SK-N-SH (cell line): ENCODE results near the gene CELF2. TPM values are rescaled to one million over a fixed set of nuclear protein-coding genes. Genes with fewer than 3 reads are reported as not detected.

Experiments
- CTCF ChIA-PET: fragments of 300-600, 350-600 bp; formaldehyde crosslinking; extraction: SDS; loops from one replicate; lab custom pipeline; 2021; lab: Yijun Ruan, JAX
- POLR2A ChIA-PET: fragments of 350-600 bp; sonication (Branson Sonifier 250); formaldehyde crosslinking; extraction: SDS; loops from one replicate; lab custom pipeline; 2020; ENCODE audit warnings: antibody characterized with exemption, inconsistent platforms; lab: Yijun Ruan, JAX
- DNase-seq: peaks from one replicate; pipeline ENCODE4 v3.0.0; 2012
- H2AFZ ChIP-seq: fragments of 200-600 bp; sonication (generic); 2 replicates; pipeline ENCODE4 v1.8.1; 2016; ENCODE audit warnings: antibody characterized with exemption, mild to moderate bottlenecking, low read depth
- H3F3A ChIP-seq: fragments of 200-600 bp; sonication (generic); replicated peaks from 2 replicates; pipeline ENCODE3; 2016; ENCODE audit warnings: antibody characterized with exemption, mild to moderate bottlenecking; ENCODE audit not compliant: insufficient read depth
- H3K27ac ChIP-seq, 2 experiments: fragments of 200-500 bp in 1 of 2; fragments of 200-600 bp in 1 of 2; sonication (Bioruptor generic) in 1 of 2; sonication (generic), shearing (Covaris generic) in 1 of 2; 2 replicates each; pipeline versions ENCODE4 v1.5.1 to v1.6.1; 2014 to 2016; ENCODE audit warnings: low read depth in 2 of 2, inconsistent platforms in 1 of 2, low read length in 1 of 2, mild to moderate bottlenecking in 1 of 2, mixed read lengths in 1 of 2
- H3K27me3 ChIP-seq: fragments of 200-600 bp; sonication (generic), shearing (Covaris generic); 2 replicates; pipeline ENCODE4 v1.6.1; 2016; ENCODE audit warnings: mixed run types; ENCODE audit not compliant: insufficient read depth
- H3K36me3 ChIP-seq, 2 experiments: fragments of 200-500 bp in 1 of 2; fragments of 200-600 bp in 1 of 2; sonication (Bioruptor generic) in 1 of 2; sonication (generic) in 1 of 2; replicated peaks in 1 of 2; 2 replicates each; pipeline versions ENCODE3 to v1.5.1; 2014 to 2016; ENCODE audit warnings: low read length in 1 of 2, mild to moderate bottlenecking in 1 of 2; ENCODE audit not compliant: insufficient read depth in 2 of 2, control insufficient read depth in 1 of 2
- H3K4me1 ChIP-seq, 2 experiments: fragments of 200-500 bp in 1 of 2; fragments of 200-600 bp in 1 of 2; sonication (Bioruptor generic) in 1 of 2; sonication (generic), shearing (Covaris generic) in 1 of 2; 2 replicates each; pipeline versions ENCODE4 v1.5.1 to v1.6.1; 2014 to 2016; ENCODE audit warnings: low read depth in 1 of 2, low read length in 1 of 2, mixed run types in 1 of 2; ENCODE audit not compliant: insufficient read depth in 2 of 2, control insufficient read depth in 1 of 2
- H3K4me2 ChIP-seq: fragments of 200-600 bp; sonication (generic), shearing (Covaris generic); 2 replicates; pipeline ENCODE4 v1.6.1; 2017; ENCODE audit warnings: mixed run types
- H3K4me3 ChIP-seq, 2 experiments: fragments of 200-500 bp in 1 of 2; fragments of 200-600 bp in 1 of 2; sonication (Bioruptor generic) in 1 of 2; sonication (generic), shearing (Covaris generic) in 1 of 2; 2 replicates each; pipeline versions ENCODE4 v1.5.1 to v1.8.1; 2014 to 2016; ENCODE audit warnings: low read depth in 2 of 2, inconsistent platforms in 1 of 2, low read length in 1 of 2, mild to moderate bottlenecking in 1 of 2, mixed read lengths in 1 of 2, moderate library complexity in 1 of 2
- H3K79me2 ChIP-seq: fragments of 200-600 bp; sonication (generic); 2 replicates; pipeline ENCODE4 v1.8.1; 2017; ENCODE audit warnings: mild to moderate bottlenecking; ENCODE audit not compliant: insufficient read depth
- H3K9ac ChIP-seq: fragments of 200-600 bp; sonication (generic); 2 replicates; pipeline ENCODE4 v1.6.1; 2017; ENCODE audit warnings: mixed run types
- H3K9me2 ChIP-seq: fragments of 200-600 bp; sonication (generic); 2 replicates; pipeline ENCODE4 v1.6.1; 2017; ENCODE audit warnings: mixed run types
- H3K9me3 ChIP-seq: fragments of 200-600 bp; sonication (generic); 2 replicates; pipeline ENCODE4 v1.6.1; 2017; ENCODE audit warnings: mixed run types, mild to moderate bottlenecking, moderate library complexity
- H4K20me1 ChIP-seq: fragments of 200-600 bp; sonication (generic); 2 replicates; pipeline ENCODE4 v1.6.1; 2017; ENCODE audit warnings: mild to moderate bottlenecking, mixed run types; ENCODE audit not compliant: insufficient read depth
- CHD2 ChIP-seq: fragments of 150-350 bp; IDR thresholded peaks from 2 replicates; pipeline ENCODE4 v1.6.1; 2018; ENCODE audit warnings: low read length; ENCODE audit not compliant: partially characterized antibody
- NRF1 ChIP-seq: IDR thresholded peaks from 2 replicates; pipeline ENCODE4 v1.6.1; 2012; ENCODE audit warnings: low read depth, mild to moderate bottlenecking, low read length
- RXRA ChIP-seq: IDR thresholded peaks from 2 replicates; pipeline ENCODE4 v1.4.0; 2012; ENCODE audit warnings: low read depth, mild to moderate bottlenecking, borderline replicate concordance
- SIN3A ChIP-seq: IDR thresholded peaks from 2 replicates; pipeline ENCODE4 v1.6.1; 2012; ENCODE audit warnings: low read depth, mild to moderate bottlenecking, low read length, moderate library complexity, borderline replicate concordance
- TCF12 ChIP-seq: IDR thresholded peaks from 2 replicates; pipeline ENCODE4 v1.4.0; 2012
- YY1 ChIP-seq: IDR thresholded peaks from 2 replicates; pipeline ENCODE4 v1.4.0; 2012; ENCODE audit warnings: low read depth, mild to moderate bottlenecking
- WGBS: methylation state at CpG from one replicate; pipeline ENCODE4 v1.1.6; 2017; ENCODE audit warnings: low lambda C conversion rate; 5-methylcytosine and 5-hydroxymethylcytosine counted together
- polyA plus RNA-seq, 3 experiments: library from polyadenylated mRNA; depleted of rRNA; stranded (reverse); fragments of >200 nt; gene quantifications; 2 replicates each; pipeline ENCODE4 v1.2.3, GENCODE V29; 2012
- TF ChIP-seq, protein P1 (sequence below): IDR thresholded peaks from 2 replicates; pipeline ENCODE4 v1.4.0; 2012; ENCODE audit warnings: low read depth, borderline replicate concordance
- TF ChIP-seq, protein P2 (sequence below): fragments of 150-350 bp; IDR thresholded peaks from 2 replicates; pipeline ENCODE4 v1.6.1; 2017; ENCODE audit warnings: antibody characterized with exemption, low read length, low read depth, borderline replicate concordance
- TF ChIP-seq, protein P3 (sequence below): fragments of 150-350 bp; IDR thresholded peaks from 2 replicates; pipeline ENCODE4 v1.6.1; 2016; ENCODE audit warnings: mild to moderate bottlenecking, low read depth, low read length
- TF ChIP-seq, protein P4 (sequence below): fragments of 200-600 bp; sonication (generic); IDR thresholded peaks from 2 replicates; pipeline ENCODE4 v1.6.1; 2017; ENCODE audit warnings: antibody characterized with exemption, mild to moderate bottlenecking, moderate library complexity

Gene CELF2
- polyA plus RNA-seq, 1 of the 3 experiments (the other 2 are of a cell fraction), result 0.03 TPM

DNA sequence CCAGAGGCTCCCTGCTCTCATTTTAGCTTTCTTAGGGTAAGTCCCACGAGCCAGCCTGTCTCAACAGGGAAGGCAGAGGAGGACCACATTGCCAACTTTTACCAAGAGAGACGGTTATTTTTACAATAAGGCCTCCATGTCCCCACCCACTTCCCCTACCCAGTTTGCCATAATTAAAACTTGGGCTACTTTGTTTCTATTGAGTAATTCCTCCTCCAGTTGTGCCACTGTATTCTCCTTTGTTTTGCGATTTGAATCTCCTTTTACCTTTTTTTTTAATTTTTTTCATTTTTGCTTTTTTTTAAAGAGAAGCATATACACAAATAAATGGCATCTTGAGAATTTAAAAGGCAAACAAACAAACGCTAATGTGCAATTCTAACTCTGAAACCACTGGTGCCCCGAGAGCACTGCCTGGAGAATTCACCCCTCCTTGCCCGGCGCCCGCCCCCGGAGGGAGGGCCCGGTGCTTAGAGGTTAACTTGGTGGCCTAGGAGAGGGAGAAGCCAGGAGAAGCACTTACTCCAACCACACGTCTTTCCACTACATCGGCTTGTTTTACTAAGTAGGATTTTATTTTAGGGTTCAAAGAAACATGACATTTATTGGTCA is 311.5 kb downstream of the CELF2 start (continued):
- TF ChIP-seq, protein P1, sequence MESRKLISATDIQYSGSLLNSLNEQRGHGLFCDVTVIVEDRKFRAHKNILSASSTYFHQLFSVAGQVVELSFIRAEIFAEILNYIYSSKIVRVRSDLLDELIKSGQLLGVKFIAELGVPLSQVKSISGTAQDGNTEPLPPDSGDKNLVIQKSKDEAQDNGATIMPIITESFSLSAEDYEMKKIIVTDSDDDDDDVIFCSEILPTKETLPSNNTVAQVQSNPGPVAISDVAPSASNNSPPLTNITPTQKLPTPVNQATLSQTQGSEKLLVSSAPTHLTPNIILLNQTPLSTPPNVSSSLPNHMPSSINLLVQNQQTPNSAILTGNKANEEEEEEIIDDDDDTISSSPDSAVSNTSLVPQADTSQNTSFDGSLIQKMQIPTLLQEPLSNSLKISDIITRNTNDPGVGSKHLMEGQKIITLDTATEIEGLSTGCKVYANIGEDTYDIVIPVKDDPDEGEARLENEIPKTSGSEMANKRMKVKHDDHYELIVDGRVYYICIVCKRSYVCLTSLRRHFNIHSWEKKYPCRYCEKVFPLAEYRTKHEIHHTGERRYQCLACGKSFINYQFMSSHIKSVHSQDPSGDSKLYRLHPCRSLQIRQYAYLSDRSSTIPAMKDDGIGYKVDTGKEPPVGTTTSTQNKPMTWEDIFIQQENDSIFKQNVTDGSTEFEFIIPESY, result no peak
- TF ChIP-seq, protein P2, sequence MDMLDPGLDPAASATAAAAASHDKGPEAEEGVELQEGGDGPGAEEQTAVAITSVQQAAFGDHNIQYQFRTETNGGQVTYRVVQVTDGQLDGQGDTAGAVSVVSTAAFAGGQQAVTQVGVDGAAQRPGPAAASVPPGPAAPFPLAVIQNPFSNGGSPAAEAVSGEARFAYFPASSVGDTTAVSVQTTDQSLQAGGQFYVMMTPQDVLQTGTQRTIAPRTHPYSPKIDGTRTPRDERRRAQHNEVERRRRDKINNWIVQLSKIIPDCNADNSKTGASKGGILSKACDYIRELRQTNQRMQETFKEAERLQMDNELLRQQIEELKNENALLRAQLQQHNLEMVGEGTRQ, result no peak

DNA sequence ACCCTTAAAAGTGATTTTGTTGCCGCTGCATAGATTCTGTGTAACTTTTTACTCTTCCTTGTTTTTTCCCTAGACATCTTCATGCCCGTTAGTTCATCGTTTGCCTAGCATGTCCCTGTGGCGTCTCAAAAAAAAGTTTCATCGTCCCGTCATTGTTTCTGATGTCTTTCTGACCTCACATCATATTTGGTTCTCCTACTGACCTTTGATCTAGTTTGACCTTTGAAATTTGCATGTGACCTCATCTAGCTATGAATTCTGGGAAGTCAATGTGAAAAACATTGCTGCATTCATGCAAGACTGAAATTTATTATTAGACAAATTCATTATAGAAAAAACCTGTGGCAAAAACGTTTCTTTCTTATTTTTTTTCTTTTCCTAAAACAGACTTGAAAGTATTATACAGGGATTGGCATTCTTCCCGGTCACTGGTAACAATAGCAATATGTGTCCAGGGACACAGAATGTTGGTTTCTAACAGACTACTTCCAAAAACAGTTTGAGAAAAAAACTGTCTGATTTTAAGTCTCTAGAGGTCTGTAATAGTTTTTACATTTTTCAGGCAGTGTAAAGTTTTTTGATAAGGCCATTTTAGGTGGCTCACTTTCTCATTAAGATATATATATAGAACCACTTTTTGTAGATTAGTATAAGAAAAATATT is 312.8 kb downstream of the CELF2 start:
- H3K9me2 ChIP-seq, result no peaks in the 10 kb centered on the region
- H3K36me3 ChIP-seq, result no peaks in the 10 kb centered on the region
- no peak overlapping the region for H3K9ac ChIP-seq
- H3K4me3 ChIP-seq, result no peak overlapping the region
- no peak for DNase-seq
- H3K79me2 ChIP-seq, result no peaks in the 10 kb centered on the region
- no peak overlapping the region for H2AFZ ChIP-seq
- ChIA-PET CTCF (interaction anchor here (1.2 kb wide), 1 partner anchor 309 kb away, joined by 3 read pairs; no protein-coding TSS in a partner anchor), POLR2A (no interaction called here)
- H3K27ac ChIP-seq, result no peak overlapping the region
- H3K4me1 ChIP-seq, result no peaks in the 10 kb centered on the region
- H3F3A ChIP-seq, result no peaks in the 10 kb centered on the region
- H3K4me2 ChIP-seq, result no peak overlapping the region
- H3K9me3 ChIP-seq, result no peaks in the 10 kb centered on the region
- TF ChIP-seq, protein P3, sequence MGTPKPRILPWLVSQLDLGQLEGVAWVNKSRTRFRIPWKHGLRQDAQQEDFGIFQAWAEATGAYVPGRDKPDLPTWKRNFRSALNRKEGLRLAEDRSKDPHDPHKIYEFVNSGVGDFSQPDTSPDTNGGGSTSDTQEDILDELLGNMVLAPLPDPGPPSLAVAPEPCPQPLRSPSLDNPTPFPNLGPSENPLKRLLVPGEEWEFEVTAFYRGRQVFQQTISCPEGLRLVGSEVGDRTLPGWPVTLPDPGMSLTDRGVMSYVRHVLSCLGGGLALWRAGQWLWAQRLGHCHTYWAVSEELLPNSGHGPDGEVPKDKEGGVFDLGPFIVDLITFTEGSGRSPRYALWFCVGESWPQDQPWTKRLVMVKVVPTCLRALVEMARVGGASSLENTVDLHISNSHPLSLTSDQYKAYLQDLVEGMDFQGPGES, result no peak
- TF ChIP-seq, protein P4, sequence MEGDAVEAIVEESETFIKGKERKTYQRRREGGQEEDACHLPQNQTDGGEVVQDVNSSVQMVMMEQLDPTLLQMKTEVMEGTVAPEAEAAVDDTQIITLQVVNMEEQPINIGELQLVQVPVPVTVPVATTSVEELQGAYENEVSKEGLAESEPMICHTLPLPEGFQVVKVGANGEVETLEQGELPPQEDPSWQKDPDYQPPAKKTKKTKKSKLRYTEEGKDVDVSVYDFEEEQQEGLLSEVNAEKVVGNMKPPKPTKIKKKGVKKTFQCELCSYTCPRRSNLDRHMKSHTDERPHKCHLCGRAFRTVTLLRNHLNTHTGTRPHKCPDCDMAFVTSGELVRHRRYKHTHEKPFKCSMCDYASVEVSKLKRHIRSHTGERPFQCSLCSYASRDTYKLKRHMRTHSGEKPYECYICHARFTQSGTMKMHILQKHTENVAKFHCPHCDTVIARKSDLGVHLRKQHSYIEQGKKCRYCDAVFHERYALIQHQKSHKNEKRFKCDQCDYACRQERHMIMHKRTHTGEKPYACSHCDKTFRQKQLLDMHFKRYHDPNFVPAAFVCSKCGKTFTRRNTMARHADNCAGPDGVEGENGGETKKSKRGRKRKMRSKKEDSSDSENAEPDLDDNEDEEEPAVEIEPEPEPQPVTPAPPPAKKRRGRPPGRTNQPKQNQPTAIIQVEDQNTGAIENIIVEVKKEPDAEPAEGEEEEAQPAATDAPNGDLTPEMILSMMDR, result no peak
- TF ChIP-seq YY1 (no peak), NRF1 (no peak), CHD2 (no peak), SIN3A (no peak), RXRA (no peak), TCF12 (no peak)
- H4K20me1 ChIP-seq, result no peaks in the 10 kb centered on the region
- H3K27me3 ChIP-seq, result no peaks in the 10 kb centered on the region
- 47% methylated on average over 8 of the region's 8 CpGs for whole genome bisulfite sequencing
